Sigmoid colon (tissue), 4 donors: ENCODE results near the gene UTP25.

ENCODE experiments used
- CTCF ChIP-seq, 4 experiments: fragments of 450-650 bp in 3 of 4; fragments of 200-600 bp in 1 of 4; IDR thresholded peaks; one replicate each; pipeline ENCODE4 v1.5.1; 2016 to 2019; ENCODE audit warnings: antibody characterized with exemption in 4 of 4, mild to moderate bottlenecking in 3 of 4, moderate library complexity in 2 of 4
- EP300 ChIP-seq, 4 donors: sonication (generic); formaldehyde crosslinking; IDR thresholded peaks; one replicate each; pipeline ENCODE4 v1.6.1; 2017; ENCODE audit warnings: antibody characterized with exemption in 4 of 4
- POLR2A ChIP-seq, 2 donors: fragments of 450-650 bp; IDR thresholded peaks; one replicate each; pipeline ENCODE4 v1.6.1; 2016; ENCODE audit warnings: antibody characterized with exemption in 2 of 2, mild to moderate bottlenecking in 2 of 2, moderate library complexity in 2 of 2
- POLR2AphosphoS5 ChIP-seq, 4 donors: sonication (generic); formaldehyde crosslinking; IDR thresholded peaks; one replicate each; pipeline ENCODE4 v1.6.1; 2017; ENCODE audit warnings: antibody characterized with exemption in 4 of 4

DNA sequence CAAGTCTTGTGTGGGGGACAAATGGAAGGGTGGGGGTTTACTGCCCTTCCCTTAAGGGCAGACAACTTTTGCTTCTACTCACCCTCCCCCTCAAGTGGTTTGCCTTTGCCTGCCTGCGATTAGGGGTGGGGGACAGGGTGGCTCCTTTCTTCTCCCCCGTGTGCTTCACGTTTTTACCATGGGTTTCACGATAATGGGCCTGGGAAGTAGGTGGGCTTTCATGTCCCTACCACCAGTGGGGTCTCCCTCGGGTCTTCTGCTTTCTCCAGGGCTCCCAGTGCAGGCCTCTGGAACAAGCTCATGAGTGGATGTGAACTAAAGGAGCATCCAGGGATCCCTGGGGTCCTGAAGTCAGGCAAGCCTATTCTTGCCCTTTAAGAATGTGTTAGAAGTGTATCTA, 21.6 kb downstream of the UTP25 start:
- TF ChIP-seq CTCF (IDR thresholded peaks at IDR 0.05) (no peak), POLR2A (IDR thresholded peaks at IDR 0.05) (no peak), POLR2AphosphoS5 (IDR thresholded peaks at IDR 0.05) (no peak), EP300 (IDR thresholded peaks at IDR 0.05) (no peak)
